Hematopoietic multipotent progenitor cell treated with erythropoietin and hydrocortisone succinate and interleukin-3 and kit ligand, for 6 days (in vitro differentiated cells): Measurements from ENCODE around the gene HMGB1.
A peak's percentile ranks its signal among the peaks of the same experiment; 100 is the strongest.
"Not testable (repeated sequence)": the region's sequence is repeated elsewhere in the genome, so short reads cannot be mapped to it uniquely, and the experiment has no call there.

Experiments used
- DNase-seq: peaks from one replicate; pipeline ENCODE4 v3.0.0-alpha.2; 2015

The HMGB1 gene

DNA sequence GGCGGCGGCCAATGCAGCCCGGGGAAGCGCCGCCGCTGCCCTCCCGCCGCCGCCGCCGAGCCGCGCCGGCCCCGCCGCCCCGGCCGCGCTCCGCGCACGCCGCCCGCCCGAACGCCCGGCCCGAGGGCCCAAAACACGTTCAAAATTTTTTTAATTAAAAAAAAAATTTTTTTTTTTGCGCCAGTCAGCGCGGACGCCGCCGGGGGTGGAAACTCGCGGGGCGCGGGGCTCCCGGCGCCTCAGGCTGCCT lies 468 bp downstream of the HMGB1 start:
- no peak for DNase-seq

DNA sequence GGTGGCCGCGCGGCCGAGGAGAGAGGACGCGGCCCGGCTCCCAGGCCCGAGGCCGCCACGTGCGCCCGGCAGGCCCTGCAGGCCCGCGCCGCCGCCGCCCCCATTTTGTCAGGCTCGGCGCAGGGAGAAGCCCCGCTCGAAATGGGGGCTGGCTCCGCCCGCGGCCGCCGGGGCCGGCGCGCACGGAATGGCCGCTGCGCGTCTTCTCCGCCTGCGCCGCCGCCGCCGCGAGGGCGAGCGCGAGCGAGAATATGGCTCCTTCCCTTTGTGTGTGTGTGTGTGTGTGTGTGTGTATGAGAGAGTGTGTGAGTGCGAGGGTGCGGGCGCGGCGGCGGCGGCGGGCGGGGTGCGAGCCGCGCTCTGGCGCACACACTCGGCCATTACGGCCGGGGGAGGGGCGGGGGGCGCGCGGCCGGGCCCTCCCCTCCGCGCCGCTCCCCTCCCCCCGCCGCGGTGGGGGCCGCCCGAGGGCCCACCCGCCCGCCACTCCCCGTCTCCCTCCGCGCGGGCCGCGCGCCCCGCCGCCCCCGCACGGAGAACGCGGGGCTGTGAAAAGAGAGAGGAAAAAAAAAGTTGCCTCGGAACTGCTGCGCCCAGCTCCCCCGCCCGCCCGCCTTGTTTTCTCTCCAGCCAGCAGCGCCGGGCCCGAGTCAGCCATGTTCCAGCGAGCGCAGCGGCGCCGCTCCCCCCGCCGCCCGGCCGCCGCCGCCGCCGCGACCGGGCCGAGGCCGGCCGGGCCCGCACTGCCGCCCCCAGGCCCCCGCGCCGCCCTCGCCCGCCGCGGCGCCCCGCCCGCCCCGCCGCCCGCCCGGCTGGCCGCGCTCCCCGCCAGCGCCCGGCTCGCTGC lies 1.0 kb downstream of the HMGB1 start:
- peak; percentile 78 for DNase-seq

DNA sequence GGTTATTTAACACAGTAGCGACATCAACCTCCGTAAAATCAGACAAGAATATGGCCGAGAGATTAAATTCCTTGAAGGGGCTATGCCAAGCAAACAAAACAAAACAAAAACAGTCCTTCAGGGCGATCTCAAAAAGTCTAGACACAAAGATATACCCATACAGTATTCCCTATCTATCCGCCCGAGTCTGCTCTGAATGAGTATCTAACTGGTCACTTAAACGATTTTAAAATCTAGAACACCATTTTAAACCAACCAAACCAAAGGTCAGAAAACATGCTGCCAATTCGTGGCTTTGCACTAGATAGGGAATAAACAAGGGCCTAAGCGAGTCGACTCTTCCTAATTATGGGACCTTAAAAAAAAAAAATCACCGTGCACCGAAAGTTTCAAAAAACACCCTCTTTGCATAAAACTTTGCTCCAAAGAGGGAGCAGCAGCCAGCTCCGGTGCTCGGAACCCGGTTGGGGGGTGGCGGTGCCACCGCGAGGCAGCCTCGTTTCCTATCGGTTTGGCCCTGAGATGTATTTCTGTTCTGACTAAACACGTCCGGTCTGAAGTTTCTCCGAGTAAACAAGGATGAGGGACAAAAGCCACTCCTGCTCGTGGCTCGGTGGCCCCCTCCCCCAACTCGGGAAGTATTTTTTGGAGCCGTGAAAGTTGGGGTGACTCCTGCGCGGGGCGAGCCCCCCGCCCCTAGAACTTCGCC lies 1.8 kb downstream of the HMGB1 start:
- DNase-seq, result peak; percentile 69

DNA sequence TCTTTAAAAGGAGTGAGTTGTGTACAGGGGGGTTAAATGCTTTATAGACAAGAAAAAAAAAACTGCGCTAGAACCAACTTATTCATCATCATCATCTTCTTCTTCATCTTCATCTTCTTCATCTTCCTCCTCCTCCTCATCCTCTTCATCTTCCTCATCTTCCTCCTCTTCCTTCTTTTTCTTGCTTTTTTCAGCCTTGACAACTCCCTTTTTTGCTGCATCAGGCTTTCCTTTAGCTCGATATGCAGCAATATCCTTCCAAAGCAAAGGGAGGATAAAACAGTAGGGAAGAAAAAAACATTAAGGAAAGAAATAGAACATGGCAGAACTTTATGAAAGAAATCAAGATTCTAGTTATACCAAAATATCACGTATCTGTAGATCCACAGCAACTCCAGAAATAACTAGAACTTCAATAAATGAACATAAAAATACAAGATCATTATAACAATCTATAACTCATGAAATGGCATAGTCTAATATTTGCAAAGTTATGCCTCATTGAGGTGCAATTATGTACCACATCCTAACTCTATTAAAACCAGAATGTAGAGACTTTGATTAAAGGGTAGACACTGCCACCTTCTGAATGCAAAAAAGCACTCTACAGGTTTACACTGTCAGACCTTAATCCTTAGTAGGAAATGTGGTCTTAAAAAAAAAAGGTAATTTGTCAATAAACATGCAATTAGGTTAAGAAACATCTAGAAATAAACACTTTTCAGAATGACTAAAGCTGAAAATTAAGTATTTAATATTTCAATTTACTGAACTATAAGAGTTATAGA lies 4.3 kb downstream of the HMGB1 start:
- peak; percentile 54 for DNase-seq

DNA sequence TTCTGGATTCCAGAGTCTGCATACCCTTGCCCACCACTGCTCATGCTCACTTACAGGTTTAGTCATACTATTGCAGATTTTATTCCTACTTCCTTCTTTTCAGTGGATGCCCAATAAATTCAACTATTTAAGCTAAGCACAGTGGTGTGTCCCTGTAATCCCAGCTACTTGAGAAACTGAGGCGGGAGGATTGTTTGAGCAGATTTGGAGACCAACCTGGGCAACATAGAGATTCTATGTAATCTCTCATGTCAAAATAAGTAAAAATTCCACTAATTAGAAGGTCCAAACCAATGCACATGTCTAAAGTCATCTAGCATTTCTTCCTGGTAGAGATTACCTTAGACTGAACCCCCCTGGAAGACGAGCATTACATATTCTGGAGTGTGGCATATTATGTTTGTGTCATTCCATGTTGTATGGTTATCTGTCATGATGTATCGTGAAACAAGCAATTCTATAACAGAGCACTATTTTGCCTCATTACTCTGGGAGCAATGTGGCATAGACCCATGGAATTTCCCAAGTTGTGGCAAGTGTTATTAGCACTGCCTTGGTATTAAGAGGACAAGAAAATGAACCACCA lies 8.3 kb downstream of the HMGB1 start:
- no peak for DNase-seq

DNA sequence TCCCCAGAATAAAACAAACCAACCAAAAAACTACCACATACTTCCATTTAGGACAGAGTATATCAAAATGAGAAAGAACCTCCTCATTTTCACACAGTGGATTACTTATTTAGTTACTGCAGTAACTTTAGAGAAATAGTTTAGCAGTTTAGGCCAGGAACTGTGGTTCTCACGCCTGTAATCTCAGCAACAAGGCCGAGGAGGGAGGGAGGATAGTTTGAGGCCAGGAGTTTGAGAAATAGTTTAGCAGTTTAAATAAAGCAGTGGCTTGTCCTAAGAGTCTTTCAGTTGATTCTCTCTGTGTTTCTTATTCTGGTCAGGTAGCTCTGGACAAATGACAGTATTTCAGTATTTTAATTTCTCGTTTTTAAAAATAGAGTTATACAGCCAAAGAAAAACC lies 9.4 kb downstream of the HMGB1 start:
- no peak for DNase-seq

DNA sequence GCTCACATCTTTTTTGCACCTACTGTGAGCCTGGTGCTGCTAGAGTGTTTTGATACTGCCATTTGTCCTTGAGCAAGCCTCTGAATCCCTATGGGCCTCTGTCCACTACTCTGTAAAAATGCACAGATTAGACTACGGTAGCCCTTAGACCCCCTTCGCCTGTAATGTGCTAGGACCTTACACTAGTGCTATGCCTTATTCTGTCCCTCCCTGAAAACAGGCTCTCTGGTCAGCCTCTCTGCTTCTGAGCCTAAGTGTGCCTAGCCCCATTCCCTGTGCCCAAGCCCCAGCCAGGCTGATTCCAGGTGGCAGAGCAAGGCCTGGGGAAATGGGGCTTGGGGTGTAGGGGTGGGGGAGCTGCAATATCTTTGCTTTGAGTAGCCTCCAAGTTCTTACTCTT lies 10.7 kb downstream of the HMGB1 start:
- DNase-seq, result no peak

DNA sequence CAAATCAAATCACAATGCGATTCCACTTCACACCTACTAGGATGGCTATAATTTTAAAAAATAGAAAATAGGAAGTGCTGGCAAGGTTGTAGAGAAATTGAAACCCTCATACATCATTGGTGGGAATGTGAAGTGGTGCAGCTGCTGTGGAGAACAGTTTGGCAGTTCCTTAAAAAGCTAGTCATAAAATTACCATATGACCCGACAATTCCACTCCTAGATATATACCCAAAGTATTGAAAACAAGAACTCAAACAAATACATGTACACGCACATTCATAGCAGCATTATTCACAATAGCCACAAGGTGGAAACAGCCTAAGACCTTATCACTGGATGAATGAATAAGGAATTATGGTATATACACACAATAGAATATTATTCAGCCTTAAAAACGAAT lies 12.0 kb downstream of the HMGB1 start:
- peak; percentile 69 for DNase-seq

DNA sequence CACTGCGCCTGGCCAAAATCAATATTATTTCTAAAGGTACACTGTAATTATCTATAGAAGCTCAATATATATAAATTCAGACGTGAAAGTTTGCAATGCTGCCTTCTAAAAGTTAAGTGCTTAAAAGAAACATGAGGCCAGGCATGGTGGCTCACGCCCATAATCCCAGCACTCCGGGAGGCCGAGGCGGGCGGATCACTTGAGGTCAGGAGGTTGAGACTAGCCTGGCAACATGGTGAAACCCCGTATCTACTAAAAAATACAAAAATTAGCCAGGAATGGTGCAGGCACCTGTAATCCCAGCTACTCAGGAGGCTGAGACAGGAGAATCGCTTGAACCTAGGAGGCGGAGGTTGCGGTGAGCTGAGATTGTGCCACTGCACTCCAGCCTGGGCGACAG lies 14.3 kb downstream of the HMGB1 start:
- not testable (repeated sequence) for DNase-seq

DNA sequence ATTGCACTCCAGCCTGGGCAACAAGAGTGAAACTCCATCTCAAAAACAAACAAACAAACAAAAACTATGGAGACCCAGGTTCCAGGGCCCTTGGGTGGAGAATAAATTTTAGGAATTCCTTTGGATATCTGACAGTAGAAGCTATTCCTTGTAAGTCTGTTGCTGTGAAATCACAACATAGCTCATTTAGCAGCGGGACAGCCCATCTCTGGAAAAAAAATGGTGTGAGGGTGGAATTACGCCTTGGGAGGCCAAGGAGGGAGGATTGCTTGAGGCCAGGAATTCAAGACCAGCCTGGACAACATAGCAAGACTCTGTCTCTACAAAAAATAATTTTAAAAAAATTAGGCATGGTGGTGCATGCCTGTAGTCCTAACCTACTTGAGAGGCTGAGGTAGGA lies 15.7 kb downstream of the HMGB1 start:
- DNase-seq, result no peak

DNA sequence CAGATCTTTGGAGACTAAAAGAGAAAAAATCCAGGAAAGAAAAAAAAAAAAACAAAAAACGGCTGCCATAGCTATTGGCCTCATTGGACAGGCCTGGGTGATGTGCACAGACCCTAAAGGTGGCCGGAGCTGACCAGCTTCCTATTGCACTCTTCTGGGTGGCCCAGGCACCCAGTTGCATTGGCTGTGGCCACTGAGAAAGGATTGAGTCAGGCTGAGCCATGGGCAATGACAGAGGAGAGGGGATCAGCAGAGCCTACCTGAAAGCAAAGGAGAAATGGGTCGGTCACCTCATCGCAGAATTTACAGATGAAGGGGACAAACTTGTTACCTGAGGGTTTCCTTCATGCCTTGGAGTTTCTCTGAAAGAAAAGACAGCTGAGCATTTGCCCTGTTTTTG lies 17.3 kb downstream of the HMGB1 start:
- DNase-seq, result no peak

DNA sequence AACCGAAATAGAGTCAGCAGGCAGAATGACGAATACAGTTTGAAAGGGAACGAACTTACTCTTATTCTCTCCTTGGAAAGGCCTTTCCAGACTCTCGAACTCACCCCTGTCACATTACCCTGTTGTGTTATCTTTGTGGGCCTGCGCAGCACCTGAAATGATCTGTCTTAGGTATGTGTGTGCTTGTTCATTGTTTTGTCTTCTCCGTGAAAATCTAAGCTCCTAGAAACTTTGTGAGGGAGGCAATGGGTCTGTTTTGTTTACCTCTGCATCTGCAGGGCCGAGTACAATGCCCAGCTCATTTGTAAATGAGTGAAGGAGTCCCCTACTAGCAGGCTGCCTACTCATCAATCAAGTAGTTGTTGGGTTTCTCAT lies 19.6 kb downstream of the HMGB1 start:
- DNase-seq, result no peak

DNA sequence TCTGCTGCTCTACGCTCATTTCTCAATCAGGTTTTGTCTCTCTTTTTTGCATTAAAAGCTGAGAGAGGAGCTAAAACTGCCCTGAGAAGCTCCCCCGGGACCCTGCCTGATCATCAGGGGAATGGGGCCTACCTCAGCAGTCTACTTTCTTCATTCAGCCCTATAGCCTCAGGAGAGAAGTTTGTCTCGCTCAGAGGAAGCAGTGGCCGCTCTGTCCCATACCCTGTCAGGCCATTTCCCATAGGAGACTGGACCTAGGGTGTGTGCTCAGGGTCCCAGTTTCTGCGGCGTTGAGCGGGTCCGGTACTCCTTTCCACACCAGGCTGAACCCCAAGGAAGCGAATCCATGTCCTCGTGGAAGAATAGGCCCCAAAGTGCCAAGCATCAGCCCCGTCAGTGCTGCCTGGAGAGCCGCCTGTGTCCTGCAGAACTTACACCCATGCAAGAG lies 21.8 kb downstream of the HMGB1 start:
- DNase-seq, result no peak

DNA sequence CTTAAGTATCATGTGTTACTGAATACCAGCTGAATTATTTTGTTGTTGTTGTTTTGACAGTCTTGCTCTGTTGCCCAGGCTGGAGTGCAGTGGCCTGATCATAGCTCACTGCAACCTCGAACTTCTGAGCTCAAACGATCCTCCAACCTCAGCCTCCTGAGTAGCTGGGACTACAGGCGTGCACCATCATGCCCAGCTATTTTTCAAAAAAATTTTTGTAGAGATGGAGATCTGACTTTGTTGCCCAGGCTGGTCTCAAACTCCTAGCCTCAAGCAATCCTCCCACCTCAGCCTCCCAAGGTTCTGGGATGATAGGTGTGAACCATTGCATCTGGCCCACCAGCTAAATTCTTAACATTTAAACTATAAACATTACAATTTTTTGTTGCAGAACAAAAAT lies 22.2 kb downstream of the HMGB1 start:
- not testable (repeated sequence) for DNase-seq

DNA sequence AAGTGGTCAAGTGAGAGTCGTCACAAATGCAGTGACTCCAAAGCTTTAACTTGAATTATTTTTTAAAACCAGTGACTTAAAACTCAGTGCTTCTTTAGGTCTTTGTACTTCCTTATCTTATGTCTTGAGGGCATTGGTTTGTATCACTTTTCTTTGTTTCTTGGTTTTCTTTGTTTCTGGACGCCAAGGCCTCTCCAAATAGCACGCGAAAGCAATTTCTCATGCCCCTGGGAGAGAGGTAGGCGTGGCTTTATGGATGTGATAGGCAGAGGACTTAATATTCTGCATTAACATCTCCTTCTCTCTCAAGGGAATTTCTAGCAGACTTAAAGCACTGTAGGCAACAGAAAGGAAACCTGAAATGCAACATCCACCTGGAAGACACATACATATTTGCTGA lies 22.8 kb downstream of the HMGB1 start:
- no peak for DNase-seq

DNA sequence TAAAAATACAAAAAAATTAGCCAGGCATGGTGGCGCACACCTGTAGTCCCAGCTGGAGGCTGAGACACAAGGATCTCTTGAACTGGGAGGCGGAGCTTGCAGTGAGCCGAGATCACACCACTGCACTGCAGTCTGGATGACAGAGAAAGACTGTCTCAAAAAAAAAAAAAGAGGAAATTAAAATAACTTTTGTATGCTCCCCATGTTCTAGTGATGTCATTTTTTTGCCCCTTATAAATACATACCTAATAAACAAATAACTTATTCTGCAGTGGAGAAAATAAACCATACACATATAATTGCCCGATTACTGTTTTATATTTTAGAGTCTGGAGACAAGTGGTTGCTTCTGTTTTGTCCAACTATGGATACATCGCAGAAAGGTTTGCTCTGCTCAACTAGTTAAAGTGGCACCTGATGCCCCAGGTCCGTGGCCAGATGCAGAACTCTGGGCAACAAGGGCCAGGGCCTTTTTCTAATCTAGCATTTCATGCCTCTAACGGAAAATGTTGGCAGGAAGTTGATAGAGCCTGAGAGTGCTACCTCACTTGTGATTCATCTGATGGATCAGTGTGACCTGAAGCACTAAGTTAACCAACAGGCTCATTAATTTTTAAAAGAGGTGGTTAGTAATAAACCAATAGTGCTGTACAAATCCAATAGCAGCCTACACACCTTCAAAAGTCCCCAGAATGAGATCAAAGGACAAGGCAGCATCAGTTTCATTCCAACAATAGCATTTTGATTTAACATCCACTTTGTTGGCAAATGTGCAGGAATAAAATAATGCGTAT lies 24.6 kb downstream of the HMGB1 start:
- DNase-seq, result peak; percentile 54

DNA sequence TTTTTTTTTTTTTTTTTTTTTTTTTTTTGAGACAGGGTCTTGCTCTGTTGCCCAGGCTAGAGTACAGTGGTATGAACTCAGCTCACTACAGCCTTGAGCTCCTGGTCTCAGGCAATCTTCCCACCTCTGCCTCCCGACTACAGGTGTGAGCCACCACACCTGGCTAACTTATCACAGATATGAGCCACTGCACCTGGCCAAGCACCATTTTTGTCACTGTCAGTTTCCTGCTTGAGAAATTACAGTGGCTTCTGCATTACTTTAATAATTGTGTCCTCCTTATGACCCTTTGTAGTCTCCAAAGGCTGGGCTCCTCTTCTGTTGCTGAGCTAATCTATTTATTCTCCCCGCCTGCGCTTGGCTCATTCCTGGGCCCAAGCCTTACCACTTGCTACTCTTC lies 27.4 kb downstream of the HMGB1 start:
- DNase-seq, result no peak

DNA sequence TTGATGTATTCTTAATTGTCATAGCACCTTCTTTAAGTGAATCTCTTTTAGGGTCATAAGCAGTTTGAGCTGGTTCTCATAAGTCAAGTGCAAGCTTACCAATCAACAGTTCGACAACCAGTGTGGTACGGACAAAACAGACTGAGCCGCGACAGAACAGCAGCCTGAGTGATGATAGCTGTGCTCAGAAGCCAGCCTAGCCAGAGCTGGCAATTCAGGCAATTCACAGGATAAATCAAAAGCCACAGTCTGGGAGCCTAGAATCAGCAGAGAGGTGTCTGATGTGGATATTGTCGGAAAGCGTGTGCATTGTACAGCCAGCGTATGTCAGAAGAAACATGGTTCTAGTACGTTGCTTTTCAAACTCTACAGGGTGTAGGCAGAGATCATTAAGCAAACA lies 28.6 kb downstream of the HMGB1 start:
- no peak for DNase-seq

DNA sequence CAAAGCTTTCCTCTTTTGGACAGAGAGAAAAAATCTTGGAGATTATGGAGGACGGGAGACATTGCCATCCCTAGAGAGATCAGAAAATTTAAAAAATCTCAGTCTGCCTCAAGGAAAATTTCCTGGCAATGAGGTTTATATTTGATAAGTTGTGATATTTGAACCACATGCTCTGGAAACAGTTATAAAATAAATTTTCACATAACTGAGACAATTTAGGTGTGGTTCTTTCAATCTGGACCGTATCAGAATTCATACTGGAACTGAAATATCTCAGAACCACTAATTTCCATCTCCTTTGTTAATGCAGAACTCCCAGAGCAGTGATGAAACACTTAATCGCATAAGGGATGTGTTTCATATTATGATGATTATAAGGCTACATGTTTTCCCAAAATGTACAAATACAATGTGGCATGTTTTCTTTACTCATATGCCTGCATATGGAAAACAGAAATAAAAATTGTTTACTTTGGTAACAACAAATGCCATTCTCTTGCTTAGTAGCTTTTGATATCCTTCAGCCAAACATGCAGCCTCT lies 29.8 kb downstream of the HMGB1 start:
- DNase-seq, result no peak

DNA sequence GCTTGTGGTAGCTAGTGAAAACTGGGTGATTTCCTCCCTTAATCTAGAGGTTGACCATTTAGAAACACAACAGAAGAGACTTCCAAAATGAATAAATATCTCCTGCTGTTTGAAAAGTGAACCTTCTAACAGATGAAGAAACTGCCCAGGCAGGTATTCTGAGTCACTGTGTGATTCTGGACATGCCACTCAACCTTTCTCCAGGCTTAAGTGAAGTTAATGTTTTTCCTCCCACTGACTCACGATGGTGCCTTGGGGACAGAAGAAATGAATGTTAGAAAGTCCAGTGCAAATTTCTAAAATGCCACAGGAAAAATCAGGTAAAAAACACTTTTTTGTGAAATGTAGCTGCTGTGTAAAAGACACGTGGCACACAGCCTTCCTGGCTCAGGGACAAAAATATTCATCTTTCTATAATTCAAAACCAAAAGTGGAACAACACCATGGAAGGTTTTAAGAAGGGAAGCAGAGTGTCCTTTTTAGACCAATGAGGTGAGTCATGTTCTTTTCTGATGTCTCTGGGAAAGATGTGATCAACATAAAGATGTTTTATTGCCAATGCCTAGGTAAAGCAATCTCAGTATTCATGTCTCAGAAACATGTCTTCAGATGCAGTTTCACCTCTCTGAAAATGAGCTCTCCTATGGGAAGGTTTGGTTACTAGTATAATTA lies 34.3 kb downstream of the HMGB1 start:
- DNase-seq, result no peak

DNA sequence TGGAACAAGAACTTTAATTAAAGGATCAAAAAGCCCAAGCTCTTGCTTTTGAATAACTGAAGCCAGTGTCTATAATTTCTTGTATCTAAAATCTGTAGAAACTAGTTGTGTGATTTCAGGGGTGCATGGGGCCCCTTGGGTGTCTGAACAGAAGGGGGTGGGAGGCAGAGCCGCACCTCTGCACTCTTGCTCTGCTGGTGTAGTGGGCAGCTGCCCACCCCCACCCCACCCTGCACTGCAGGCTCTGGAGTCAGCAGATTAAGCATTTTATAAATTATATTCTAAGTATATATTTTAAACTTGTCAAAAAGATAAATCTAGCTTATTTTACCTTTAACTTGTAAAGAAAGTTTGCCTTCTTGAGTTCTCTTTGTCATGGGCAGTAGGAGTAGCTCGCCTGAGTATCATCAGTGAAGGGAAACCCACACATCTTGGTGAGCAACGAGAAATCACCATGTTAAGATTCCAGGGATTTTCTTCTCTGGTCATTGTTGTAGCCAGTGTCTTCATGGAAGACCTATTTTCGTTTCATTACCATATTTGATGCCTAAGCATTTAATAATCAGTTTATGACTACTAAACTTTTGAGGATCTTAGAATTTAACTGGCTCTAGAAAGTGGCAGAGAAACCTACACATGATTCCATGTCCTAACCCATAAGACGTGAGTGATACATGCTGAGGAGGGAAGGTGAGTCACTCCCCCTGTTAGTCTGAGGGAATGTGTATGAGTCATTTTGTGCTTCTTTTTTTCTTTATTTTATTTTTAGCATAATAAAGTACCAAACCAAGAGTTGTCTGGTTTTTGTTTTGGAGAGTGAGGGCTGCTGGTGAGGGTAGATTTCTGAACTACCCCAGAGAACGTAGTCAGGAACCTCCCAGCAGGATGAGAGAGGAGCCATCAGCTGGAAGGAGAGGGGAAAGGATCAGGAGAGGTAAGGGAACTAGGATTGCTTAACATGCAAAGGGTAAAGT lies 35.7 kb downstream of the HMGB1 start:
- DNase-seq, result no peak
